Measurements from ENCODE around the gene TSPEAR. TPM values are rescaled to one million over a fixed set of nuclear protein-coding genes. Genes with fewer than 3 reads are reported as not detected.

Gene TSPEAR
- total and polyA plus RNA-seq, 2 of the 13 experiments (the other 11 are each of a cell fraction or from before 2014, with no cell fraction given), result 0.07 to 0.32 TPM

- TF ChIP-seq POGK (CRISPR knock-in tag; conservative IDR thresholded peaks at IDR 0.05) (0 out of 2 replicates have a peak, but pooled peaks have one; percentile 51), ZKSCAN8 (CRISPR knock-in tag; IDR thresholded peaks at IDR 0.05; ENCODE audit: borderline replicate concordance) (no peak), CEBPZ (IDR thresholded peaks at IDR 0.05; ENCODE audit: low read length) (no peak), U2AF1 (optimal IDR thresholded peaks at IDR 0.05; ENCODE audit: low read depth, low read length) (peak; percentile 28), HNRNPH1 (optimal IDR thresholded peaks at IDR 0.05; ENCODE audit: low read depth, low read length) (no peak), ATF3 (CRISPR knock-in tag; IDR thresholded peaks at IDR 0.05) (no peak), NFIB (CRISPR knock-in tag; IDR thresholded peaks at IDR 0.05; ENCODE audit: borderline replicate concordance) (no peak), HNF1A (IDR thresholded peaks at IDR 0.05; ENCODE audit: low read depth) (no peak), HNF1A (CRISPR knock-in tag; IDR thresholded peaks at IDR 0.05; ENCODE audit: borderline replicate concordance) (no peak), ZNF761 (CRISPR knock-in tag; conservative IDR thresholded peaks at IDR 0.05) (peak; percentile 68; the same call in 1 of the 2 replicates), ZNF570 (CRISPR knock-in tag; IDR thresholded peaks at IDR 0.05; ENCODE audit: borderline replicate concordance) (no peak), ZNF777 (CRISPR knock-in tag; IDR thresholded peaks at IDR 0.05) (no peak), CTCF (CRISPR knock-in tag; IDR thresholded peaks at IDR 0.05) (peak; percentile 98), TFE3 (CRISPR knock-in tag; IDR thresholded peaks at IDR 0.05) (no peak), ZNF367 (CRISPR knock-in tag; IDR thresholded peaks at IDR 0.05; ENCODE audit: borderline replicate concordance) (no peak)
These were observed 200.7 kb downstream of the TSPEAR start (continued) for GRCh38 chr21:44510508-44511218.
